HG02763 (cell line): ENCODE measurements around the gene FOXA1.
"Not testable (repeated sequence)": the region's sequence is repeated elsewhere in the genome, so short reads cannot be mapped to it uniquely, and the experiment has no call there.

Experiments
- ATAC-seq: cut with Tn5 transposase; IDR thresholded peaks from one replicate; pipeline ENCODE4 v1.9.1; 2021; ENCODE audit warnings: mild to moderate bottlenecking, moderate library complexity; ENCODE audit not compliant: unreplicated experiment

The FOXA1 gene

DNA sequence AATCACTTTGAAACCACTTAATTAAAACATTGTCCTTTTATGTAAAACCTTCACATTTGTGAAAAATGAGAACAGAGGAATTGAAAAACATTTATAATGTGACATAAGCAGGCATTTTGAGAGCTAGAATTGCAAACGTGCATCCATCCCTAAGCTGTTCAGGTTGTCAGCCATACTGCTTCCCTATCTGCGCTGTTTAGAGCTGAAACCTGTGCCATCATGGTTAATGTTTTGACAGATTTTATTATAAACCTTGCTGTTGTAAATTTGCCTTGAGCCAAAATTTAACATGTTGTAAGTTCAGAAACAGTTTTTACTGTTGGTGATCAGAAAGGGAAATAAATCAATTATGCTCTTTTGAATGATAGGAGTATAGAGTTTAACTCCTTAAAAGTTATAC is 31.9 kb downstream of the FOXA1 start:
- ATAC-seq: no peak

DNA sequence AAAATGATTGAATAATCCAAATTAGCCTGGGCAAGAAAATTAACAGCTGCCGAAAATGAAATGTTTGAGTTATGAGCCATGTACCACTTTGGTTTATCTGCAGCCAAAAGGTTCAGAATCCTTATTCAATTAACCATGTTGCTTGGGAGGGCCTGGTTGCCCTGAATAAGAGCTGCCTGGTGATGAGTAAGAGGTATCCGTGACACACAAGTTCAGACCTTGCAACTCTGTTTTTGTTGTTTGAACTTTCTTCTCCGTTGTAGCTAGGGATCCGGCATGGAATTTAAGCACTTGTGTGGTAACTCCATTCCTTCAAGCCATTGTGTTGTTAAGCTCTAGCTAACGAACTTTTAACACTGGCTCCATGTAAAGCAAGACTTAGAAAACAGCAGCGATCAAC is 35.7 kb downstream of the FOXA1 start:
- no peak for ATAC-seq

DNA sequence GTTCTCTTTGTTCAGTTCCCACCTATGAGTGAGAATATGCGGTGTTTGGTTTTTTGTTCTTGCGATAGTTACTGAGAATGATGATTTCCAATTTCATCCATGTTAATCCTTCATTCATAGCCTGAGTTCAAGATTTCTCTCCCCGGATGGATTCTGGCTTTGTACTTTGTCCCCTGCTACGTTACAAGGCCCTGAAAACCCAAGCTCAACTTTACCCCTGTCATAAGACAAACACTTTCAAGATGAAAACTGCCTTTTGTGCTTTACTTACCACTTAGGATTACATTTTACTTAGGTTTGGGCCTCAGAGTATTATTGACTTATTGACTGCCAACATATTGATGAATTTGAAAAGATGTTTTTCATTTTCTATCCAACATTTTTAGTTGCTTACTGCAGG is 36.3 kb downstream of the FOXA1 start:
- no peak for ATAC-seq

GRCh38 chr14:37555596-37555995 is 39.5 kb downstream of the FOXA1 start:
- not testable (repeated sequence) for ATAC-seq

DNA sequence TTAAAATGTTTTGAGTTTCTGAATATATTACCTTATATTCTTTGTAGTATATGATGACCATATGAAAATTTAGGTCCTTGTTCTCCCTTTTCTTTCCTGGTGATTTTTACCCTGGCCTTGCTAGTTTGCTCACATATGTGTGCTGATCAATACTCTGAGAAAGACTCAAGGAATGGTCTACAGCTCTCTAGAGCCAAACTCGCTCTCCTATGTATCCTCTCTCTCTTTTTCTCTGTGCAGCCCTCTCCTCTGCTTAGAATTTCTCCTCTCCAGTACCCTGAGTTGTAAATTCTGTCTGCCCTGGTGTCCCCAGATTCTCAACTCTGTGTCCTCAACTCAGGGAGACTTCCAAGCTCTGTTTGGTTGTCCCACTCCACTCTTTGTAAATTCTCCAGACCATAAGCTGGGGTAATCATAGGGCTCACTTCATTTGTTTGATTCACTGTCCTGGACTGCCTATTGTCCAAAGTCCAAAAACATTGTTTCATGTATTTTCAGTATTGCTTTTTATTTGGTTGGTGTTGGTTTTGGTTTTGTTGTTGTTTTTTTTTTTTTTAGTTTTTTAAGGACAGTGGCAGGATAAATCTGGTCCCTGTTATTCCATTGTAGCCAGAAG is 41.0 kb downstream of the FOXA1 start:
- ATAC-seq: no peak

DNA sequence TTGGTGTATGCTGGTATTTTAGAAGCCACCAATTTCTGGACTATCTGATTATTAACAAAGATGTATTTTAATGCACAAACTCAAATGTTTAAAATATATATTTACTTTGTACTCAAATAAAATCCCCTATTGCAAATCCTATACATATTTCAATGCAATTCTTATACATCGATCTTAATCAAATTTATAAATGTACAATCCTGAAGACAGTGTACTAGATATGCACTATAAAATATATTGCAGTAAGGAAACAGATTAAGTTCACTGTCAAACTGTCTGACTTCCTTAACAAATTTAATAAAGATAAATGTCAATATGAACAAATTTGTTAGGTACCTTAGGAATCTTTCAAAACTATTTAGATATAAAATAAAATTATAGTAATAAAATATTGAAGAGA is 43.9 kb downstream of the FOXA1 start:
- no peak for ATAC-seq

- no peak for ATAC-seq
Measured at GRCh38 chr14:37550511-37550910, 44.5 kb downstream of the FOXA1 start.

DNA sequence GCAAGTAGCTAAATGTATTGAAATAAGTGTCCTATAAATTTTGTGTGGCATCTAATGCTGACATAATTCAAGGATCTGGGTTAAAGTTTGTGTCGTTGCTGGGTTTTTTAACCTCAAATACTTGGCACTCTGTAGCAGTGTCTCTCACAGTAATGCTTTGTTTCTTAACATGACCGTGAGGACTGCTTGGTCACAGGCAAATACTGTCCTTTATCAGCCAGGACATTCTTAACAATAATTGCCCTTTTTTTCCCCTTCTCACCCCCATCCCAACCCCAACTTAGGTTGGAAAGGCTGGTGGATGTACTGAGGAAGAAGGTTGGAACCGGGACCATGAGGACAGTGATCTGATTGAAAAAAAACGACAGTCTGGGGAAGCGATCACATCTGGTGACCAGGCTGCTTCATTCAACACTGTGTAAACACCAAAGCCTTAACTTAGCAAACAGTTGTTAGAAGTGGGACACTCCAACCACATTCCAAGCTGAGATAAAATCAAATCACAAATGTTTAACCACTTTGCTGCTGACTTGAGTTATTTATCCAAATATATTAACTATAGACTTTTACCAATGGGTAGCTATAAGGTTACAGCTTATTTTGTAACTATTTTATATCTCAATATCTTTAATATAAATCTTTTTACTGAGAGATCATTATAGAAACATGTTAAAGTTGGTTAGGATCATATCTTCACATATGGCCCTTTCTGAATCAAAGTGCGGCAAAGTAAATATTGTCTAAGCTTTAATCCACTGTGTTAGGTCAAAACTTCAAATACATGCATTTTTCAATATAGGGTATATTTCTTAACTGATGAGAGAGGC is 48.2 kb downstream of the FOXA1 start:
- no peak for ATAC-seq

DNA sequence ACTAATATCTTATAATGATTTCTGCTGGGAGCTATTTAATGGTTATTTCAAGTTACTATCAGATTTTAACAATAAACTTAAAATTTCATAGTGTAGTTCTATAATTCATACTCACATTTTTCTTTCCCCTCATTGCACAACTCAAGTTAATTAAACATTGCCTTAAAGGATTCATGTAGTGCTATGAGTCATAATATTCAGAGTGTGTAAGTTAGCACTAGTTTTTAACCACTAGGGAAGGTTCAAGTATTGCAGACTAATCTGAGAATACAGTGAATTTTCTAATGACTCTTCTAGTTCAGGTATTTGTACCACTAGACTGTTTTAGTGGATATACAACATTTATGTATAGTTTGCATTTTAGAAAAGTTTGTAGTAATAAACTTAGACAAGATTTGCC is 49.9 kb downstream of the FOXA1 start:
- no peak for ATAC-seq

DNA sequence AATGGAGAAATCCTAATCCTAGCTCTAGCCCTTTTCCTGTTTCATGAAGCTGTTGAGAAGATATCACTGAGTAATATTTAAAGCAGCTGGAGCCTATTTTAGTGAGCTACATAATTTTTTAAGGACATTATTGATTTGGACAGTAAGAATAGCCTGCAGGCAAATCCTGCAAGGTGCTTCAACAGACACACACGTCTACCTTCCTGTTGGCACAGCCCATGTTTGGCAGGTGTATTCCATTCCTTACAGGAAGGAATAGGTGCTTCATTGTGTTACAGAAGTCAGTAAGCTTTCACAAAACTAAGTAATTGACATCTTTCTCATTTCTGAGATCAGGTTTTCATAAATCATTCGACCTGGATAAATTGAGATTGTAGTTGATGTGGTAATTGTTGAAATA is 50.6 kb downstream of the FOXA1 start:
- no peak for ATAC-seq

- ATAC-seq: no peak
Measured at GRCh38 chr14:37539992-37540391, 55.1 kb downstream of the FOXA1 start.
